Measurements from ENCODE around the gene NBEA. TPM values are rescaled to one million over a fixed set of nuclear protein-coding genes. Genes with fewer than 3 reads are reported as not detected.

NBEA gene
- total and polyA plus RNA-seq, 5 experiments from 2014 or later, result 1.1 to 8.0 (median 1.7) TPM

- Mint-ChIP-seq H3K36me3 (no peaks in the 10 kb centered on the region), H3K4me3 (no peak overlapping the region)
These were observed 559.7 kb downstream of the NBEA start for GRCh38 chr13:35501661-35502235.

GRCh38 chr13:35502456-35502855 is 560.4 kb downstream of the NBEA start:
- ATAC-seq, result no peak
- DNase-seq, result no peak
- POLR2A ChIA-PET, result no interaction called here
- Mint-ChIP-seq H3K27me3 (no peaks in the 10 kb centered on the region), H3K4me1 (no peaks in the 10 kb centered on the region), H3K27ac (no peak overlapping the region), H3K9me3 (peaks cover 0 to 3% (median 0%) of the 10 kb centered on the region in 9 donors), H3K4me3 (no peak overlapping the region), H3K36me3 (no peaks in the 10 kb centered on the region)

More at GRCh38 chr13:35501661-35502235, 559.7 kb downstream of the NBEA start:
- H3K27me3 Mint-ChIP-seq, result no peaks in the 10 kb centered on the region
- DNase-seq (no peak), ATAC-seq (no peak)
- H3K27ac Mint-ChIP-seq, result no peak overlapping the region
- no peaks in the 10 kb centered on the region for H3K4me1 Mint-ChIP-seq
- H3K9me3 Mint-ChIP-seq, result peaks cover 0 to 3% (median 0%) of the 10 kb centered on the region in 9 donors
- POLR2A ChIA-PET, result no interaction called here

GRCh38 chr13:35512271-35512920 is 570.3 kb downstream of the NBEA start:
- POLR2A ChIA-PET, result no interaction called here
- Mint-ChIP-seq H3K27ac (no peak overlapping the region), H3K27me3 (peaks cover 0 to 4% (median 0%) of the 10 kb centered on the region in 5 donors), H3K9me3 (no peaks in the 10 kb centered on the region), H3K4me3 (no peak overlapping the region), H3K36me3 (no peaks in the 10 kb centered on the region), H3K4me1 (peaks cover 0 to 3% (median 0%) of the 10 kb centered on the region in 4 donors)
- ATAC-seq, result no peak
- no peak for DNase-seq

GRCh38 chr13:35514061-35514477 is 572.0 kb downstream of the NBEA start:
- DNase-seq (no peak), ATAC-seq (no peak)
- POLR2A ChIA-PET, result no interaction called here
- Mint-ChIP-seq H3K4me1 (peaks cover 0 to 3% (median 0%) of the 10 kb centered on the region in 4 donors), H3K36me3 (no peaks in the 10 kb centered on the region), H3K27me3 (peaks cover 0 to 4% (median 0%) of the 10 kb centered on the region in 5 donors), H3K27ac (no peak overlapping the region), H3K9me3 (no peaks in the 10 kb centered on the region), H3K4me3 (no peak overlapping the region)

GRCh38 chr13:35514801-35515502 is 572.9 kb downstream of the NBEA start:
- Mint-ChIP-seq H3K4me1 (peaks cover 0 to 3% (median 0%) of the 10 kb centered on the region in 4 donors), H3K4me3 (no peak overlapping the region), H3K27ac (no peak overlapping the region), H3K36me3 (no peaks in the 10 kb centered on the region), H3K9me3 (no peaks in the 10 kb centered on the region), H3K27me3 (peaks cover 0 to 4% (median 0%) of the 10 kb centered on the region in 5 donors)
- DNase-seq (no peak), ATAC-seq (no peak)
- POLR2A ChIA-PET, result no interaction called here

GRCh38 chr13:35518337-35518946 is 576.4 kb downstream of the NBEA start:
- DNase-seq, result no peak
- POLR2A ChIA-PET, result no interaction called here
- ATAC-seq, result no peak
- no peak overlapping the region for H3K27ac Mint-ChIP-seq
- peaks cover 0 to 9% (median 0%) of the 10 kb centered on the region in 5 donors for H3K27me3 Mint-ChIP-seq
- H3K4me3 Mint-ChIP-seq, result no peak overlapping the region
- H3K4me1 Mint-ChIP-seq, result peaks cover 0 to 3% (median 0%) of the 10 kb centered on the region in 4 donors
- peaks cover 1 to 5% (median 3%) of the 10 kb centered on the region in 3 donors for H3K36me3 Mint-ChIP-seq
- no peaks in the 10 kb centered on the region for H3K9me3 Mint-ChIP-seq

- POLR2A ChIA-PET, result no interaction called here
- peaks cover 1 to 5% (median 3%) of the 10 kb centered on the region in 3 donors for H3K36me3 Mint-ChIP-seq
These were observed 582.1 kb downstream of the NBEA start for GRCh38 chr13:35524171-35524570.

GRCh38 chr13:35526577-35526976 is 584.5 kb downstream of the NBEA start:
- Mint-ChIP-seq H3K9me3 (no peaks in the 10 kb centered on the region), H3K27me3 (peaks cover 0 to 4% (median 0%) of the 10 kb centered on the region in 5 donors), H3K36me3 (peaks cover 0 to 3% (median 2%) of the 10 kb centered on the region in 3 donors), H3K4me3 (no peak overlapping the region), H3K27ac (no peak overlapping the region), H3K4me1 (peaks cover 0 to 3% (median 0%) of the 10 kb centered on the region in 4 donors)
- POLR2A ChIA-PET, result no interaction called here
- DNase-seq (no peak), ATAC-seq (no peak)

More at GRCh38 chr13:35524171-35524570, 582.1 kb downstream of the NBEA start:
- Mint-ChIP-seq H3K27ac (no peak overlapping the region), H3K9me3 (no peaks in the 10 kb centered on the region), H3K4me3 (no peak overlapping the region), H3K4me1 (peaks cover 0 to 3% (median 0%) of the 10 kb centered on the region in 4 donors), H3K27me3 (peaks cover 0 to 5% (median 0%) of the 10 kb centered on the region in 5 donors)
- ATAC-seq, result no peak
- no peak for DNase-seq

- H3K27ac Mint-ChIP-seq, result no peak overlapping the region
- ATAC-seq, result no peak
These were observed 585.4 kb downstream of the NBEA start for GRCh38 chr13:35527451-35527850.

GRCh38 chr13:35530147-35530546 is 588.1 kb downstream of the NBEA start:
- Mint-ChIP-seq H3K27ac (no peak overlapping the region), H3K4me1 (no peaks in the 10 kb centered on the region), H3K36me3 (peaks cover 0 to 2% (median 0%) of the 10 kb centered on the region in 3 donors), H3K9me3 (no peaks in the 10 kb centered on the region), H3K27me3 (no peaks in the 10 kb centered on the region), H3K4me3 (no peak overlapping the region)
- POLR2A ChIA-PET, result no interaction called here
- ATAC-seq, result no peak
- DNase-seq, result no peak

More at GRCh38 chr13:35527451-35527850, 585.4 kb downstream of the NBEA start:
- Mint-ChIP-seq H3K4me3 (no peak overlapping the region), H3K27me3 (no peaks in the 10 kb centered on the region), H3K36me3 (no peaks in the 10 kb centered on the region), H3K9me3 (no peaks in the 10 kb centered on the region), H3K4me1 (no peaks in the 10 kb centered on the region)
- DNase-seq, result no peak
- POLR2A ChIA-PET, result no interaction called here

- no peak overlapping the region for H3K27ac Mint-ChIP-seq
- no peaks in the 10 kb centered on the region for H3K27me3 Mint-ChIP-seq
- H3K9me3 Mint-ChIP-seq, result no peaks in the 10 kb centered on the region
- no peak for DNase-seq
- peaks cover 0 to 2% (median 0%) of the 10 kb centered on the region in 3 donors for H3K36me3 Mint-ChIP-seq
- POLR2A ChIA-PET, result no interaction called here
- no peak for ATAC-seq
- no peaks in the 10 kb centered on the region for H3K4me1 Mint-ChIP-seq
- H3K4me3 Mint-ChIP-seq, result no peak overlapping the region
These were observed 588.5 kb downstream of the NBEA start for GRCh38 chr13:35530581-35530980.

GRCh38 chr13:35531526-35531925 is 589.5 kb downstream of the NBEA start:
- Mint-ChIP-seq H3K4me3 (no peak overlapping the region), H3K9me3 (no peaks in the 10 kb centered on the region), H3K4me1 (no peaks in the 10 kb centered on the region), H3K27me3 (no peaks in the 10 kb centered on the region), H3K36me3 (peaks cover 0 to 2% (median 0%) of the 10 kb centered on the region in 3 donors), H3K27ac (no peak overlapping the region)
- no peak for ATAC-seq
- POLR2A ChIA-PET, result no interaction called here
- DNase-seq, result no peak

- no peaks in the 10 kb centered on the region for H3K27me3 Mint-ChIP-seq
- H3K4me3 Mint-ChIP-seq, result no peak overlapping the region
- H3K4me1 Mint-ChIP-seq, result no peaks in the 10 kb centered on the region
- DNase-seq (no peak), ATAC-seq (no peak)
- H3K9me3 Mint-ChIP-seq, result no peaks in the 10 kb centered on the region
- H3K36me3 Mint-ChIP-seq, result peaks cover 0 to 2% (median 0%) of the 10 kb centered on the region in 3 donors
- H3K27ac Mint-ChIP-seq, result no peak overlapping the region
- POLR2A ChIA-PET, result no interaction called here
These were observed 592.3 kb downstream of the NBEA start for GRCh38 chr13:35534343-35534742.
